ENCODE measurements around the gene CRIM1.
A peak's percentile ranks its signal among the peaks of the same experiment; 100 is the strongest.
"Not testable (repeated sequence)": the region's sequence is repeated elsewhere in the genome, so short reads cannot be mapped to it uniquely, and the experiment has no call there.

CRIM1 gene

GRCh38 chr2:36351736-36352349 is 3.7 kb upstream of the CRIM1 start:
- DNase-seq, result peak in 2 of 14 donors; percentile 16 to 57

DNA sequence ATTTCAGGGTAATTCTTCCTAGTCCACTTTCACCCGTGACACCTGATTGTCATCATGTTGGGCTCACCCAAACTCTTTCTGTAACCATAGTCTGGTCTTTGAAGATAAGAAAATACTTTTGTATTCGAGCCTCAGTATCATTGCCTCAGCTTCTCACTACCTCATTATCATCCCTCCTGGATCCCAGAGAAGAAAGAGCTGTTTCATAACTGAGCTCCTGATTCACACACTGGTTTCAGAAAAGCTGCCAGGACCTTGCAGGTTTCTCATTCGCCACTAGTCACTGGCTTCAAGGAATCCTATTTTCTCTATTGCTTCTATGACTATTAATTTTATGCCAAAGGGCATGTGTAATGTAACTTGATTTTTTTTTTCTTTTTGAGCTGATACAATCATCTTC is 2.9 kb upstream of the CRIM1 start:
- DNase-seq, result no peak

DNA sequence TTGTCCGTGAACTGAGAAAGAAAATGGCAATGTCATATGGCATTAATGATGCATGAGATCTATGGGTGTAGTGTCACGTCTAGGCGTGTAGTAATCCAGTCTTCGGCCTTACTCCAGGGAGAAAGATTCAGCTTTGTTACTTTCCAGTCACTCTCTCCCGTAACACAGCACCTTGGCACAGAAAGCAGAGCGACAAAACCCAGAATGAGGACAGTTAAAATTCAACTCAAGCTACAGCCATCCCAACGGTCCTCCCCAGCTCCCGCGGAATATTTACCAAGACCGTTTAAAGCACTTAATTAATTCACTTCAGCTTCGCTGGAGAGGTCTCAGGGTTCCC is 797 bp upstream of the CRIM1 start:
- no peak for DNase-seq

GRCh38 chr2:36355890-36356297 is 316 bp downstream of the CRIM1 start:
- peak in 1 of 14 donors; percentile 66 for DNase-seq

- DNase-seq, result peak in 6 of 14 donors; percentile 22 to 52 (median 34)
Measured at GRCh38 chr2:36356298-36356989, 866 bp downstream of the CRIM1 start.

GRCh38 chr2:36356990-36357846 is 1.6 kb downstream of the CRIM1 start:
- peak in 9 of 14 donors; percentile 26 to 78 (median 38) for DNase-seq

- peak in 2 of 14 donors; percentile 50 to 78 for DNase-seq
Measured at GRCh38 chr2:36357847-36358659, 2.5 kb downstream of the CRIM1 start.

DNA sequence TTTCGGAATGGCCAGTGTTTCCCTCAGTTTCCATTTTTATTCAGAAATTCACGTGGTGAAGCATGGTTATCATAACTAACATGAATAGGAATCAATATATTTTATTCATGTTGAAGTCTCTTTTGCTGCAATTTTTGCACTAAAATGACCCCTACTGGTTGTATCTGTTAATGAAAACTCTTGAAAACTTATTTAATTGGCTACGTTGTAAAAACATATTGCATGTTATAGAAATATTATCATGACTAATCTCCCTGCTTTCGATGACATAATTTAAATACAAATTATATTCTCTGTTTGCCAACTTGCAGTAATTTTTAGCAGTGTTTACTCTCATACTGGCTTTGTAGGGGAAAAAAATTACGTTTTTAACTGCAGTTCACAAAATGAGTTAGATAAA is 3.5 kb downstream of the CRIM1 start:
- DNase-seq, result peak in 1 of 14 donors; percentile 12

DNA sequence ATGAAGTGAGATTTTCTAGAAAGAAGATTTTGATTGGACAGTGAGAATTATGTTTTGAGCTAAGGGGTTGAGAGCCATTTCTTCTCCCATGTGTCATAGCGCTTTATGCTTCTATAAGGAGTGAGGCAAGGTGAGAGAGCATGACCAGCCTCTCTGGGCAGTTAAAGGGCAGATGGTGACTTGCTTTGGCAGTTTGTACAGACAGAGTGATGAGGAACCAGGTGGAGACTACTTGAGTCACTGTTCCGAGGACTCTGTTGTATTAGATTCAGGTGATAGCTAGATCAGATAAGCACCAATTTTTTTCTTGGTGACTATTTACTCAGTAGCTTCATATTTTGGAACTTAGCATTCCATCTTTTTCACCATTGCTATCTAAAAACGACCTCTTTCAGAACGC is 4.5 kb downstream of the CRIM1 start:
- no peak for DNase-seq

- no peak for DNase-seq
Measured at GRCh38 chr2:36360834-36361233, 5.3 kb downstream of the CRIM1 start.

DNA sequence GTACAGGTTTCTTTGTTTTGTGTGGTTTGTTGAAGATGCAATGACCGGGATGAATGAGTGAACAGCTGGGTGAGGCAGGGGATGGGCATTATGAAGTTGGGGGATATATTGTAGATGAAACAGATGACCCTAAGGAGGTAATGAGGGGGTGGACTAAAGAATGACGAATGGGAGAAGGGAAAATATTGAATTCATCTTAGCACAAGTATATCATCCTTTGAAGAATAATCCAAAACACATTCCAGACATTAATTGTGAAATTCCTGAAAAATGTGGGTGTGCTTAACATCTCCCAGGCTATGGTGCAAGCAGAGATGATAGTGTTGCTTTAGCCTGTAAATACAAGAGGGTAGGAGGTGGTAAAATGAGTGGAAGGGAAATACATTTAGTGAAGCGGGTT is 5.8 kb downstream of the CRIM1 start:
- DNase-seq, result no peak

DNA sequence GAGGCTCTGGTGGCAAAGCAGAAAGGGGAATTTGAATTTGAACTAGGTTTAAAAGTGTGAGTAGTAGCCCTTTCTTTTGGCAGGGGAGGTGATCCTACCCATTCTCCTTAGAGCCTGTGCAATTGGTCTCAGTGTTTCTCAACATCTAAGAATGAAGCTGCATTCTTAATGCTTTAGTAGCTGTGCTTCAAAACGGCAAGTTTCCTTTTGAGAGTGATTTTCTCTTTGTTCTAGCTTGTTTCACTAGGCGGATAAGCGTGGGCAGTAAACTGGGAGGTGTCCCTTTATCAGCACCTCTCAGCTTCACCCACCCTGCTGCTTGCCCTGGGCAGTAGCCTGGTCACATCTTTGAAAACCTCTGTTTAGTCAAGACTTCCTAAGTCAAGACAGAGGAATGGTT is 6.7 kb downstream of the CRIM1 start:
- DNase-seq, result no peak

GRCh38 chr2:36363085-36363484 is 7.5 kb downstream of the CRIM1 start:
- not testable (repeated sequence) for DNase-seq

DNA sequence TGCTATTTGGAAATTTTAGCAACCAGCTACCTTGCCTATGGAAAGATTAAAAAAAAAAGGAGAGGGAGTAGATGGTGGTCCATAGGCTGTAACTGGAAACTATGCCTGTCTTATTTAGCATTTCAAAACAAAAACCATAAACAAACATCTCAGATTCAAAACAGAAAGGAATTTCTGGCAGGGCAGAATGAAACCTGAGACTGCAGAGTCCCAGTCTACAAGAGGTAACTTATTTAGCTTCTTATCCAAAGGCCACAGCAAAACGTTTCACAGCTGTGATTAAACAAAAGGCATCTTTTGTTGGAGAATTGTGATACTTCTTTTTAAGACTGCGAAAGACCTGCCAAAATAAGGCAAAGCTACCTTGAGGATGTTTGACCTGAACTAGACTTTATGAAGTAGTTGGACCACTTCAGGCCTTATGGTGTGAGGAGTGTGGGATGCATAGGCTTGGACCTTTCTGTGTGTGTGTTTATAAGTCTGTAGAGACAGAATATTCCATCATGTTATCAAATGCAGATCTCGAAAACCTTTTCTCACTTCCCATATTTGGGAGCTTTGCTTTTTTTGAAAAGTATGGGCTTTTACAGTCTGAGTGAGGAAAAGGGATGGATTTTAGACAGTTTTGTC is 11.0 kb downstream of the CRIM1 start:
- no peak for DNase-seq

DNA sequence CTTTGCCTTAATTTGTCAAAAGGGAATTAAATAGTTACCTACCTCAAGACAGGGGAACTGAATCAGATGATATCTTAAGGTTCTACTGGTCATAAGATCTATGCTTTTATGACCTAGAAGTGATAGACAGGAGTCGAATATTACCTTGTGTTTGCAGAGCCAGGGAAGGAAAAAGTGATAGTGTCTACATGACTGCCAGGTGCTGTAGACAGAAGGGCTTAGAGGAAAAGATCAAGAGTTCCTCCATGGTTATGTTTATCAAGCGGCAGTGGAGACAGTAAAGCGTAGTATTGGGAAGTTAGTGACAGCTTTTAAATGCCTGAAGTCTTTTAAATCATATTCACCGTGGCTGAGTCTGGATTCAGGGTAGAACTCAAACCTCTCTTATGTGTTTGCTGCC is 11.9 kb downstream of the CRIM1 start:
- no peak for DNase-seq

DNA sequence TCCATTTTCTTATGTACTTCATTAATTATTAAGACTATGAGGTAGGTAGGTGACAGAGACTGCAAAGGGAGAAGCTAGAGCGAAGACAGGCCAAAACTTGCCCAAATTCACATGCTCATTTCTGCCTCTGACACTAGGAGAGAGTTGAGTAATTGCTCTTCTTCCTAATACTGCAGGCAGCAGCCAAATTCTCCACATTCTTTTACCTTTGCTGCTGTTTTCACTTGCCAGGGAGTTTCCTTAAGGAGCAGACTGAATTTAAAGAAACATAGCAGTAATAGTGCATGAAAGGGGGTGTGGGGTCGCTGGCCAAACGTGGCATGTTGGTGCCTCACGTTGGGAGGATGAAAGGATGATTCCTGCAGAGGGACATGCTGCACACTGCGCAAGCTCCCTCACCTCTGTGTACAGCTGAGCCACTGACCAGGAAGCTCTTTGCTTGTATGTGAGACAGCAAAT is 12.3 kb downstream of the CRIM1 start:
- no peak for DNase-seq

DNA sequence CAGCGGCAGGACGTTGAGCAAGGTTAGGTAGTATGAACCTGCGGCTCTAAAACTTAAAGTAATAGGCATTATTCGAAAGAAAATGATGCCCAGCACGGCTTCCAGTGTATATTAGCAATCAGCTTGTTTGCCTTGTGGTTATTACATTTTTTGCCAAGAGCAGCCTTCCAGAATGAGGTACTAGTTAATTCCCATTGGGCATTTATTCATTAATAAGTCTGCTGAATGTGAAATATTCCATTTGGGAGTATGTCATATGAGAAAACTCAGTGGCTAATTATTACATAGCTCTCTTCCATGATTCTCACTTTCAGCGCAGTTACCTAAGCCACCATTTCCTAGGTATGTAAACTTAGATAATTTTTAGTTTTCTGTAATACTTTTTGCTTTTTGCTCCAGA is 12.9 kb downstream of the CRIM1 start:
- no peak for DNase-seq

DNA sequence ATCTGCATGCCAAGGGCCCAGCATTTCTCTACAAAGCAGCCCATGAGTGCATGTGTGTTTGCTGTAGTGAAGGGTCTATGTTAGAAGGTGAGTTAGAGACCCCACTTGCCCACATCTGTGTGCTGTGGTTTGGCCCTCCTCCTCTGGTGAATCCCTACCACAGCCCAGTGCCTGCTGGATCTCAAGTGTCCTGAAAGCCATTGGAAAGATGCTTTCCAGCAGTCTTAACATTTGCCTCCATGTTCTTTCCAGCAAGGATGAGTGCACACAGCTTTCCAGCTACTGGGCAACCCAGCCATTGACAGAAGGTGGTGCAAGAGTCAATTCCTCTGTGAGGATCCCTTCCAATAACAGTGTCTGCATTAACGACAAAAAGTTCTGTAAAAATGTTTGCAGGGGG is 13.6 kb downstream of the CRIM1 start:
- DNase-seq, result no peak

DNA sequence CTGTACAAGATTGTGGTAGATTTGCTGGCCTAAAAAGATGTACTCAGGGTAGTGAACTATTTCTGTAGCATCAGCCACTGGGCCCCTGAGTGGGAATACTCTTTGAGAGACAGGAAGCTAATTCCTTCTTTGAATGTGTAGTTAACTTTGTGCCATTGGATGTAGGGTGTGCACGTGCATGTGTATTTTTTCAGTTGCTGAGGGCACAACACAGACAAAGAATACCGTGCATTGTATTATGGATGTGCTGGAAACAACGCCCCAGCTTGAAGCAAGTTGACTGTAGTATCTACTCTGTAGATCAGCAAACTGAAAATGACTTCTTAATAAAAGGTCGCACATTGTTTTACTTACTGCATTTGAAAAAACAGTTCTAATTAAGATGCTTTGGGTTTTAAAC is 14.1 kb downstream of the CRIM1 start:
- no peak for DNase-seq

DNA sequence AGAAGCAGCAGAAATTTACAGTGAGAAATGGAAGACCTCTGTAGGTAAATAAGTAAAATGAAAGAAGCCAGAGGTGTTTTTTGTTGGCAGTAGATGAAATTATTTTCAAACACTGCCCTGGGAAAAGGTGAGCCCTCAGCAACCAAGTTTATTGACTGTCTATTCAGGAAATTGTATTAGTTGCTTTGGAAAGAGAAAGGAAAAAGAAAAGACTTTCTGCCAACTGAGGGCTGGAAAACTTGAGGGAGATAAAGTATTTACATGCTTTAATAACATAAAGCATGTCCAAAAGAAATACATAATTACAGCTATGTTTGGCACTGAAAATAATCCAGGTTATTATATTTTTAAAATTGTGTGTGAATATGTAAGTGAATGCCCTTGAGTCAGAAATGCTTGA is 14.7 kb downstream of the CRIM1 start:
- no peak for DNase-seq

- DNase-seq, result no peak
Measured at GRCh38 chr2:36371070-36371874, 15.7 kb downstream of the CRIM1 start.
